ENCODE results near the gene PSD4.

Gene PSD4

GRCh38 chr2:113149553-113150257, 24.1 kb upstream of the PSD4 start:
- Histone ChIP-seq H3K4me3 (ENCODE audit: low read depth in 1 of 2, low read length in 2 of 2) (no peak overlapping the region), H3K27me3 (ENCODE audit: control insufficient read depth in 1 of 2, insufficient read depth in 2 of 2, low read length in 2 of 2) (no peaks in the 10 kb centered on the region)

GRCh38 chr2:113150258-113150601, 23.5 kb upstream of the PSD4 start:
- no peak overlapping the region for H3K4me3 ChIP-seq (ENCODE audit: low read depth in 1 of 2, low read length in 2 of 2)
- no peak overlapping the region for H3K27ac ChIP-seq (ENCODE audit: low read depth, low read length)
- H3K9ac ChIP-seq (ENCODE audit: low read length), result no peak overlapping the region
- H3K4me1 ChIP-seq (ENCODE audit: insufficient read depth, low read length), result no peaks in the 10 kb centered on the region
- no peaks in the 10 kb centered on the region for H3K9me3 ChIP-seq (ENCODE audit: low read length)
- no peaks in the 10 kb centered on the region for H3K27me3 ChIP-seq (ENCODE audit: control insufficient read depth in 1 of 2, insufficient read depth in 2 of 2, low read length in 2 of 2)
- H3K36me3 ChIP-seq (ENCODE audit: insufficient read depth, low read length), result no peaks in the 10 kb centered on the region

More at GRCh38 chr2:113149553-113150257, 24.1 kb upstream of the PSD4 start:
- Histone ChIP-seq H3K9me3 (ENCODE audit: low read length) (no peaks in the 10 kb centered on the region), H3K4me1 (ENCODE audit: insufficient read depth, low read length) (no peaks in the 10 kb centered on the region), H3K9ac (ENCODE audit: low read length) (no peak overlapping the region), H3K36me3 (ENCODE audit: insufficient read depth, low read length) (no peaks in the 10 kb centered on the region), H3K27ac (ENCODE audit: low read depth, low read length) (no peak overlapping the region)

- H3K27ac ChIP-seq (ENCODE audit: low read depth, low read length), result no peak overlapping the region
Observed at GRCh38 chr2:113155331-113155730, 18.4 kb upstream of the PSD4 start.

GRCh38 chr2:113156278-113157117, 17.3 kb upstream of the PSD4 start:
- no peak overlapping the region for H3K27ac ChIP-seq (ENCODE audit: low read depth, low read length)
- no peak overlapping the region for H3K4me3 ChIP-seq (ENCODE audit: low read depth in 1 of 2, low read length in 2 of 2)

More at GRCh38 chr2:113155331-113155730, 18.4 kb upstream of the PSD4 start:
- Histone ChIP-seq H3K4me1 (ENCODE audit: insufficient read depth, low read length) (no peaks in the 10 kb centered on the region), H3K4me3 (ENCODE audit: low read depth in 1 of 2, low read length in 2 of 2) (no peak overlapping the region), H3K9me3 (ENCODE audit: low read length) (no peaks in the 10 kb centered on the region), H3K27me3 (ENCODE audit: control insufficient read depth in 1 of 2, insufficient read depth in 2 of 2, low read length in 2 of 2) (peaks cover 0 to 7% of the 10 kb centered on the region in 2 donors), H3K36me3 (ENCODE audit: insufficient read depth, low read length) (no peaks in the 10 kb centered on the region), H3K9ac (ENCODE audit: low read length) (no peak overlapping the region)

GRCh38 chr2:113157118-113157896, 16.5 kb upstream of the PSD4 start:
- Histone ChIP-seq H3K27ac (ENCODE audit: low read depth, low read length) (no peak overlapping the region), H3K9ac (ENCODE audit: low read length) (no peak overlapping the region)

More at GRCh38 chr2:113156278-113157117, 17.3 kb upstream of the PSD4 start:
- Histone ChIP-seq H3K36me3 (ENCODE audit: insufficient read depth, low read length) (no peaks in the 10 kb centered on the region), H3K9me3 (ENCODE audit: low read length) (no peaks in the 10 kb centered on the region), H3K4me1 (ENCODE audit: insufficient read depth, low read length) (no peaks in the 10 kb centered on the region), H3K27me3 (ENCODE audit: control insufficient read depth in 1 of 2, insufficient read depth in 2 of 2, low read length in 2 of 2) (peaks cover 0 to 7% of the 10 kb centered on the region in 2 donors), H3K9ac (ENCODE audit: low read length) (no peak overlapping the region)

GRCh38 chr2:113157897-113158753, 15.6 kb upstream of the PSD4 start:
- Histone ChIP-seq H3K9me3 (ENCODE audit: low read length) (no peaks in the 10 kb centered on the region), H3K4me3 (ENCODE audit: low read depth in 1 of 2, low read length in 2 of 2) (no peak overlapping the region), H3K4me1 (ENCODE audit: insufficient read depth, low read length) (no peaks in the 10 kb centered on the region), H3K36me3 (ENCODE audit: insufficient read depth, low read length) (no peaks in the 10 kb centered on the region), H3K27ac (ENCODE audit: low read depth, low read length) (no peak overlapping the region), H3K9ac (ENCODE audit: low read length) (no peak overlapping the region), H3K27me3 (ENCODE audit: control insufficient read depth in 1 of 2, insufficient read depth in 2 of 2, low read length in 2 of 2) (peaks cover 0 to 7% of the 10 kb centered on the region in 2 donors)

More at GRCh38 chr2:113157118-113157896, 16.5 kb upstream of the PSD4 start:
- H3K4me1 ChIP-seq (ENCODE audit: insufficient read depth, low read length), result no peaks in the 10 kb centered on the region
- peaks cover 0 to 7% of the 10 kb centered on the region in 2 donors for H3K27me3 ChIP-seq (ENCODE audit: control insufficient read depth in 1 of 2, insufficient read depth in 2 of 2, low read length in 2 of 2)
- no peaks in the 10 kb centered on the region for H3K9me3 ChIP-seq (ENCODE audit: low read length)
- H3K36me3 ChIP-seq (ENCODE audit: insufficient read depth, low read length), result no peaks in the 10 kb centered on the region
- no peak overlapping the region for H3K4me3 ChIP-seq (ENCODE audit: low read depth in 1 of 2, low read length in 2 of 2)

GRCh38 chr2:113158884-113159553, 14.8 kb upstream of the PSD4 start:
- H3K27ac ChIP-seq (ENCODE audit: low read depth, low read length), result no peak overlapping the region
- H3K9ac ChIP-seq (ENCODE audit: low read length), result no peak overlapping the region
- no peaks in the 10 kb centered on the region for H3K36me3 ChIP-seq (ENCODE audit: insufficient read depth, low read length)
- no peak overlapping the region for H3K4me3 ChIP-seq (ENCODE audit: low read depth in 1 of 2, low read length in 2 of 2)
- H3K27me3 ChIP-seq (ENCODE audit: control insufficient read depth in 1 of 2, insufficient read depth in 2 of 2, low read length in 2 of 2), result peaks cover 0 to 7% of the 10 kb centered on the region in 2 donors
- H3K4me1 ChIP-seq (ENCODE audit: insufficient read depth, low read length), result no peaks in the 10 kb centered on the region
- H3K9me3 ChIP-seq (ENCODE audit: low read length), result no peaks in the 10 kb centered on the region

- Histone ChIP-seq H3K4me3 (ENCODE audit: low read depth in 1 of 2, low read length in 2 of 2) (no peak overlapping the region), H3K4me1 (ENCODE audit: insufficient read depth, low read length) (no peaks in the 10 kb centered on the region), H3K9me3 (ENCODE audit: low read length) (no peaks in the 10 kb centered on the region), H3K9ac (ENCODE audit: low read length) (no peak overlapping the region), H3K36me3 (ENCODE audit: insufficient read depth, low read length) (no peaks in the 10 kb centered on the region), H3K27ac (ENCODE audit: low read depth, low read length) (no peak overlapping the region), H3K27me3 (ENCODE audit: control insufficient read depth in 1 of 2, insufficient read depth in 2 of 2, low read length in 2 of 2) (peaks cover 0 to 7% of the 10 kb centered on the region in 2 donors)
Observed at GRCh38 chr2:113160248-113160647, 13.5 kb upstream of the PSD4 start.

- Histone ChIP-seq H3K4me3 (ENCODE audit: low read depth in 1 of 2, low read length in 2 of 2) (no peak overlapping the region), H3K27me3 (ENCODE audit: control insufficient read depth in 1 of 2, insufficient read depth in 2 of 2, low read length in 2 of 2) (peaks cover 0 to 7% of the 10 kb centered on the region in 2 donors), H3K9me3 (ENCODE audit: low read length) (no peaks in the 10 kb centered on the region), H3K36me3 (ENCODE audit: insufficient read depth, low read length) (no peaks in the 10 kb centered on the region), H3K9ac (ENCODE audit: low read length) (no peak overlapping the region), H3K4me1 (ENCODE audit: insufficient read depth, low read length) (no peaks in the 10 kb centered on the region), H3K27ac (ENCODE audit: low read depth, low read length) (no peak overlapping the region)
Observed at GRCh38 chr2:113160962-113161361, 12.8 kb upstream of the PSD4 start.

GRCh38 chr2:113162173-113162572, 11.6 kb upstream of the PSD4 start:
- peaks cover 0 to 7% of the 10 kb centered on the region in 2 donors for H3K27me3 ChIP-seq (ENCODE audit: control insufficient read depth in 1 of 2, insufficient read depth in 2 of 2, low read length in 2 of 2)
- H3K4me3 ChIP-seq (ENCODE audit: low read depth in 1 of 2, low read length in 2 of 2), result no peak overlapping the region
- no peaks in the 10 kb centered on the region for H3K36me3 ChIP-seq (ENCODE audit: insufficient read depth, low read length)
- H3K4me1 ChIP-seq (ENCODE audit: insufficient read depth, low read length), result no peaks in the 10 kb centered on the region
- no peak overlapping the region for H3K27ac ChIP-seq (ENCODE audit: low read depth, low read length)
- no peaks in the 10 kb centered on the region for H3K9me3 ChIP-seq (ENCODE audit: low read length)
- H3K9ac ChIP-seq (ENCODE audit: low read length), result no peak overlapping the region
